Activated T-helper 2 cell treated with anti-CD3 and anti-CD28 coated beads, Interferon-gamma antibody, Interleukin-2, Interleukin-4, amounts not matched to agents 10 μg/mL and 5 μg/mL and 100 μg/mL, durations not matched to agents 14 hours and 24 hours and 36 hours (primary cell): ENCODE results near the gene PDE4B. TPM values are rescaled to one million over a fixed set of nuclear protein-coding genes. Genes with fewer than 3 reads are reported as not detected.
A peak's percentile ranks its signal among the peaks of the same experiment; 100 is the strongest.

ENCODE experiments used
- DNase-seq: peaks from one replicate; pipeline ENCODE4 v3.0.0; 2021; ENCODE audit warnings: low spot score
- H3K27ac Mint-ChIP-seq: one replicate; pipeline ENCODE4 v1.8.0; 2021; ENCODE audit warnings: mixed read lengths
- H3K27me3 Mint-ChIP-seq: one replicate; pipeline ENCODE4 v1.8.0; 2021; ENCODE audit warnings: low read depth, mixed read lengths
- H3K36me3 Mint-ChIP-seq: one replicate; pipeline ENCODE4 v1.8.0; 2021; ENCODE audit warnings: low read depth, mixed read lengths
- H3K4me1 Mint-ChIP-seq: one replicate; pipeline ENCODE4 v1.8.0; 2021; ENCODE audit warnings: low read depth, mixed read lengths
- H3K4me3 Mint-ChIP-seq: one replicate; pipeline ENCODE4 v1.8.0; 2021; ENCODE audit warnings: low read depth, mild to moderate bottlenecking, moderate library complexity, mixed read lengths
- H3K9me3 Mint-ChIP-seq: one replicate; pipeline ENCODE4 v1.8.0; 2021; ENCODE audit warnings: mixed read lengths
- intact Hi-C: fragments of 100-400 bp; cut with micrococcal nuclease; formaldehyde crosslinking; loops from one replicate; pipeline ENCODE4 v1.15.1; 2023
- total RNA-seq: library from RNA; stranded (reverse); gene quantifications from 2 replicates; pipeline ENCODE4 v1.2.3, GENCODE V29; 2022

PDE4B gene
- total RNA-seq, 1 donor from 2014 or later, result 14.0 TPM

DNA sequence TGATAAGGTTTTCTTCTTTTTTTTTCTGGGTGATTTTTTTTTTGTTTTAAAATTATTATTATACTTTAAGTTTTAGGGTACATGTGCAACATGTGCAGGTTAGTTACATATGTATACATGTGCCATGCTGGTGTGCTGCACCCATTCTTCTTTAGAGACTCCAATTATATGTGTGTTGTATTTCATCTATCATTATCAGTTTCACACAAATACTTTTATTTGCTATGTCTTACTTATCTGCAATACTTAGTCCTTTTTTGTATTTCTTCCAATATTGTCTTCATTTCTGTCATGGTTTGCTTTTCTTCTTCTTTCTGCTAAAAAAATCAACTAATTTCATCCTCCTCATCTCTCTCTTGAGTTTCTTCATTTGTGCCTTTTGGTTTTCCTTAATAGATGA, 3.9 kb upstream of the PDE4B start:
- H3K9me3 Mint-ChIP-seq, result peaks cover 13% of the 10 kb centered on the region
- no peak overlapping the region for H3K27ac Mint-ChIP-seq
- DNase-seq, result no peak
- intact Hi-C loops, result no loop called here
- H3K4me1 Mint-ChIP-seq, result no peaks in the 10 kb centered on the region
- no peak overlapping the region for H3K4me3 Mint-ChIP-seq
- H3K36me3 Mint-ChIP-seq, result no peaks in the 10 kb centered on the region
- peaks cover 43% of the 10 kb centered on the region for H3K27me3 Mint-ChIP-seq

DNA sequence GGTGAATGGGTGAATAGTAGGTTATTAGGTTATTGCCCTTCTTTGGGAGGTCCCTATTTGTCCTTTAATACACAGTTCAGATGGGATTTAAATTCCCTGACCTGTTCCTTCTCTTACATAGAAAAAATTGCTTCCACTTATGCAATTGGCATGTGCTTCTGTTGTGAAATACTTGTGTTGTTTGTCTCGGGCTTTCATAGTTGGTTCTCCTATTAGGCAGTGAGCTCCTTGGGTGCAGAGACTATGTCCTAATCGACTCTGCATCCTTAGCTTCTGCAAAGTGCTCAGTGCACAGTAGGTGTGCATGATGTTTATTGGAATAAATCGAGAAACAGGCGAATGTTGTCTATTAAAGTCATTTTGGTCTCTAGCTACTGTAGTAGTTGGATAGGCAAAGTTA, 1.3 kb upstream of the PDE4B start:
- intact Hi-C loops, result no loop called here

DNA sequence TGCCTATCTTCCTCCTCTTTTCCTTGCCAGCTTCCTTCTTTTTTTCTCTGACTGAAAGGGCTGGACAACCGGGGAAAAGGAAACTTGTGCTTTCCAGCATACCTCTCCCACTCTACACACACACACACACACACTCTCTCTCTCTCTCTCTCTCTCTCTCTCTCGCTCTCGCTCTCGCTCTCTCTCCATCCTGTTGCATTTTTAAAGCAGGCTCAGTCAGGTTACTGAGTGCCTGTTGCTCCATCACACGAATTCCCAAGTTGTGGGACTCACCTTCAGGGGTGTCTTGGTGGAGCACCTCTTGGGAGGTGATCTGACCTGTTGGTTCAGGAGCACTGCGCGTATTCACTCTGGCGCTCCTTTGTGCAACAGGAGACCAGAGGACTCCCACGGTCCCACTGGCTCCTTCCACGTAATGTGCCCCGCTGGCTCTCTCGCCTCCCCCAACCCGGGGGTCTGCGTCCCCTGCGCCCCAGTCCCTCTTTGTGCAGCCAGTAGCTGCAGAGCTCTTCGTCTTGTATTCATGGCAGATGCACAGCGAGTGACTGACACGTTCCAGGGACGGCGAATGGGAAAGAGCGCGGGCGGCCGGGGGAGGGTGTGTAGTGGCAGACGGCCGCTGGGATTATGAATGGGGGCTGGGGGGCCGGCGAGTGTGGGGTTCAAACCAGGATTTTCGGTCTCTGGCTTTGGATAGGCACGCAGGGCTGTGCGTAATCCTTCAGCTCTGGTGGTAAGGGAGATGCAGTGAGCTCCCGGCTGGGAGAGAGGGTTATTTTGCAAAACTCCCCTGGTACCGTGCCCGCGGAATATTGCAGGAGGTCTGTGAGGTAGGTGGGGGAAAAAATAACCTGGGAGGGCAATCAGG, 660 bp upstream of the PDE4B start:
- peaks cover 53% of the 10 kb centered on the region for H3K27me3 Mint-ChIP-seq
- H3K4me1 Mint-ChIP-seq, result peaks cover 2% of the 10 kb centered on the region
- peaks cover 13% of the 10 kb centered on the region for H3K9me3 Mint-ChIP-seq
- H3K4me3 Mint-ChIP-seq, result no peak overlapping the region
- intact Hi-C loops, result no loop called here
- H3K27ac Mint-ChIP-seq, result no peak overlapping the region
- no peak for DNase-seq
- no peaks in the 10 kb centered on the region for H3K36me3 Mint-ChIP-seq

More for the DNA sequence above, 1.3 kb upstream of the PDE4B start:
- Mint-ChIP-seq H3K9me3 (peaks cover 13% of the 10 kb centered on the region), H3K4me1 (peaks cover 2% of the 10 kb centered on the region), H3K4me3 (no peak overlapping the region), H3K27me3 (peaks cover 53% of the 10 kb centered on the region), H3K36me3 (no peaks in the 10 kb centered on the region), H3K27ac (no peak overlapping the region)
- no peak for DNase-seq

DNA sequence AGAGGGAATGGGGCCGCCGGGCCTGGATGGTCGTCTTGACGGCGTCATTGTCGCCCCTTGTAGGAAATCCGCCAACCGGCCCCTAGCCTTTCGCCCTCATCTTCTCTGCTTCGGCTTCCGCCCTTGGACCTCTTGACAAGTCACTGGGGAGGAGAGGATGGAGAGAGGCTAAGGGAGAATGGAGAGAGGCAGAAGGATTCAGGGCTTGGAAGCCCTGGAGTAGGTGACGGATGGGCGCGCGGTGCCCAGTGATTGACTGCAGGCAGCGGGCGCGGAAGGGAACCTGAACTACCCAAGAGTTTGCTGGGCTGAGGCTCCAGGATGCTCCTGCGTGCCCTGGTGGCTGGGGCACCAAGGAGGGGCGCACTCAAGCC, 651 bp downstream of the PDE4B start:
- intact Hi-C loops, result no loop called here
- no peak overlapping the region for H3K27ac Mint-ChIP-seq
- peaks cover 9% of the 10 kb centered on the region for H3K9me3 Mint-ChIP-seq
- H3K4me3 Mint-ChIP-seq, result peak overlapping the region; percentile 41
- H3K4me1 Mint-ChIP-seq, result peaks cover 2% of the 10 kb centered on the region
- peaks cover 55% of the 10 kb centered on the region for H3K27me3 Mint-ChIP-seq
- no peak for DNase-seq
- H3K36me3 Mint-ChIP-seq, result no peaks in the 10 kb centered on the region

DNA sequence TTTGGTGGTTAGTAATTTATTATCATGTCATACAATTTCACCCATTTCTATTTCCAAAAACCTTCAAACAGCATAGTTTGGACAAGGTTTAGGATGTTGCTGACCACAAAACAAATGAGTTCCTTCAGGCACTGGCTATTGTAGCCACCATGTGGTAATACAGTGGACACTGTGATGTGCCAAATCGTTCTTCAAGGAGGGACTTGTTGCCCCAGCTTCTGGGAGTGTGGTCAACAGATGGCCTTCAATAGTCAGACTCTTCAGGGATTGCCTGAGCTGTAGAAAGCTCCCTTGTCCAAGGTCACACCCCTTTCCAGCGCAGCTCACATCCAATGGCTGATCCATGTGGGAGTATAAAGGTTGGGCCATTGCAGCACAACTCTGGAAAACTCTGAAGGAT, 2.6 kb downstream of the PDE4B start:
- H3K27ac Mint-ChIP-seq, result no peak overlapping the region
- no peak overlapping the region for H3K4me3 Mint-ChIP-seq
- peaks cover 1% of the 10 kb centered on the region for H3K9me3 Mint-ChIP-seq
- no peaks in the 10 kb centered on the region for H3K36me3 Mint-ChIP-seq
- intact Hi-C loops, result no loop called here
- peaks cover 57% of the 10 kb centered on the region for H3K27me3 Mint-ChIP-seq
- no peak for DNase-seq
- peaks cover 2% of the 10 kb centered on the region for H3K4me1 Mint-ChIP-seq

DNA sequence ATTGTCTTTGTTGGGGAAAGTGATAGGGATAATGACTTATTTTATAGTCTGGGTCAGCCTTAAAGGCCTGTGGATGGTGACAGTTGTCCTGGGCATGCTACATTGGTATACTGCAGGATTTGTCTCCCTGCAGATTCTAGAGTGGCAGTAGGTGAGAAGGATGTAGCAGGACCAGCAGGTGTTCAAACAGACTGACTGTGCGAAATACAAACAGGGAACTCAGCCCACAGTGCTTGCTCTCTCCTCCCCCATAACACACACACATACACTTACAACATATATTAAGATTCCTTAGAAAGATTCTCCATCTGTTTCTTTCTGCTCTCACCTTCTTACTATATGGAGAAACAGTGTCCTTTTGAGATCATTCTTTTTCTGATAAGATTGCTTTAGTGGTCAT, 6.9 kb downstream of the PDE4B start:
- Mint-ChIP-seq H3K4me3 (no peak overlapping the region), H3K36me3 (no peaks in the 10 kb centered on the region), H3K4me1 (peaks cover 2% of the 10 kb centered on the region), H3K9me3 (no peaks in the 10 kb centered on the region), H3K27ac (no peak overlapping the region), H3K27me3 (peaks cover 44% of the 10 kb centered on the region)
- intact Hi-C loops, result no loop called here
- DNase-seq, result no peak

DNA sequence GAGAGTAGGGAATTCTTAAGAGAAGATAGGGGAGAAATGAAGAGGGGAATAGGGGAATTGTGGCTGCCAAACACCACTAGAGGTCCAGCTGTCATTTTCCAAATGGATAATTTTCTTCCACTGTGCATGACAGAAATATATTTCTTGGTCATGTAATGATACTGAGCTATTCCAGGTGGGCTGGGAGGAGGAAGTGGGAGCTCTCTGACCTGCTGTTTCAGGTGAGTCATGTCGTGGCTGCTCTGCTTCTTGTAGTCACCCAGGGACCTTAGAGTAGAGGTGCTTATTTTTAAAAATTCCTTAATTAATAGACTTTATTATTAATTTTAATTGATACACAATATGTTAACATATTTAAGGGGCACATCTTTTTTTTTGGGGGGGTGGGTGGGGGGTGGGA, 11.9 kb downstream of the PDE4B start:
- intact Hi-C loops, result no loop called here
- peaks cover 3% of the 10 kb centered on the region for H3K9me3 Mint-ChIP-seq

DNA sequence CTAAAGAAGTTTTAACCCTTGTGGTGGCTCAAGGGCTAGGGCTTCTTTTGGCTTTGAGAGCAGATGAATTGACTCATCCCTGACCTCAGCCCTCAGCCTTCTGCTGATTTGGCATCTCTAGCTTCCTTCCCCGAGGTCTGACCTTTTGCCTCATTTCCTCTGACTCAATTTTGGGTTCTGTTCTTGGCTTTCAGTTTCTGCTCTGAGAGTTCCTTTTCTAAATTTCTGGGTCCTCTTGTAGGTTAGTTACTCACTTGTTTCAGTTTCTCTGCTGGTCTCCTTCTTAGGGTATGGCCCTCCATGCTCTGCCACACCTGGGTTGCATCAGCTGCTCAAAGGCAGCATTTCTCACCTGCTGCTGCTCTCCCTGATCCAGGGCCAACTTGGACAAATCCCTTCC, 19.4 kb downstream of the PDE4B start:
- intact Hi-C loops, result loop anchor here (1.0 to 10.0 kb wide), 11 partner anchors 18 to 1360 kb away; no protein-coding TSS in a partner anchor
- Mint-ChIP-seq H3K4me1 (peaks cover 35% of the 10 kb centered on the region), H3K4me3 (no peak overlapping the region), H3K36me3 (peaks cover 10% of the 10 kb centered on the region), H3K9me3 (peaks cover 14% of the 10 kb centered on the region), H3K27ac (peak overlapping the region; percentile 38), H3K27me3 (peaks cover 20% of the 10 kb centered on the region)
- peak; percentile 72 for DNase-seq

More for the DNA sequence above, 11.9 kb downstream of the PDE4B start:
- Mint-ChIP-seq H3K4me1 (peaks cover 6% of the 10 kb centered on the region), H3K36me3 (no peaks in the 10 kb centered on the region), H3K27ac (no peak overlapping the region), H3K4me3 (no peak overlapping the region), H3K27me3 (peaks cover 51% of the 10 kb centered on the region)
- DNase-seq, result no peak

DNA sequence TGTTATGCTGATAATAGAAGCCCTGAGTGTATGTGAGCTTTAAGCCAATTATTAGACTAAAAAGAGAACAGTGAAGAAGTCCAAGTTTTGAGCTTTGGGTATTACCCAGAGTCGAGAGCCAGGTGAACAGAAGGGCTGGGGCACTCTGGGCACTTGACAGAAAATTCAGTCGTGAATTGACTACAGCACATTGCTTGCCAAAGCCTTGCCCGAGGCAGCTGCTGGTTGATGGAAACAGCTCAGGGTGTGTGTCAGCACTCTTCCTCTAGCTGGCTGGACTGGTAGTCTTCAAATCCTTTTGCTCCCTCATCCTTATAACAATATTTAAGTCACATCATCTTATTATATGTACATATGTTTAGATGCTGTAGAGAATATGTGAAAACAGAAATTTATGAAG, 21.3 kb downstream of the PDE4B start:
- Mint-ChIP-seq H3K9me3 (peaks cover 11% of the 10 kb centered on the region), H3K4me1 (peaks cover 30% of the 10 kb centered on the region), H3K27ac (no peak overlapping the region), H3K36me3 (peaks cover 10% of the 10 kb centered on the region), H3K4me3 (no peak overlapping the region), H3K27me3 (peaks cover 16% of the 10 kb centered on the region)
- no peak for DNase-seq
- intact Hi-C loops, result loop anchor here (2.0 to 10.0 kb wide), 8 partner anchors 138 to 1358 kb away; no protein-coding TSS in a partner anchor

DNA sequence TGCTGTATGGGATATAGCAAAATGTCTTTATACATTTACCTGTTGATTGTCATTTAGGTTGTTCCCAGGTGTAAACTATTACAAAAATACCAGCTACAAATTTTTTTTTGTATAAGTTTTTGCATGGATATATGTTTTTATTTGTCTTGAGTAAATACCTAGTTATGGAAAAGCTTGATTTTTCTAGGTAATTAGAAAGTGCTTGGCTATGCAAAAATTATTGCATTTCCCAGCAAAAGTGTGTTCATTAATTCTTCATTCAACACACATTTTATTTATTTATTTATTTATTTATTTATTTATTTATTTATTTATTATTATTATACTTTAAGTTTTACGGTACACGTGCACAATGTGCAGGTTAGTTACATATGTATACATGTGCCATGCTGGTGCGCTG, 22.1 kb downstream of the PDE4B start:
- peaks cover 10% of the 10 kb centered on the region for H3K36me3 Mint-ChIP-seq
- H3K9me3 Mint-ChIP-seq, result peaks cover 11% of the 10 kb centered on the region
- peaks cover 27% of the 10 kb centered on the region for H3K4me1 Mint-ChIP-seq
- no peak overlapping the region for H3K27ac Mint-ChIP-seq
- DNase-seq, result no peak
- intact Hi-C loops, result loop anchor here (5.0 to 10.0 kb wide), 6 partner anchors 138 to 1358 kb away; no protein-coding TSS in a partner anchor
- H3K4me3 Mint-ChIP-seq, result no peak overlapping the region
- peaks cover 18% of the 10 kb centered on the region for H3K27me3 Mint-ChIP-seq

DNA sequence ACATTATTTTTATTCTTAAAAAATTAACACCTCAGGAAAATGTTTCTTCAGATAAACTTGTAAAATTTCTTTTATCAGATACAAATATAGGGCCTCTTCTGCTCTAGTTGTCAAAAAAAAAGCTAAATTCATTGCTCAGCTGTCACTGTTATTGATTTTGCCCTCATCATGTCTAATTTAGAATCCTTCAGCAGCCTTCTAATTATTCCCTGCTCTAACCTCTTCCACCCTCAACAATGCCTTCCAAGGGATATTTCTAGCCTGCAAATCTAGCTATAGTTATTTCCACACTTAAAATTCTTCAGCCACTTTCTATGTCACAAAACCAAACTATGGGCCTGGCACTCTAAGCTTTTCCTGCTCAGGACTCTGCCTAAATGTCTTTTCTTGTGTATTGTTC, 25.2 kb downstream of the PDE4B start:
- no peak overlapping the region for H3K4me3 Mint-ChIP-seq
- H3K9me3 Mint-ChIP-seq, result peaks cover 5% of the 10 kb centered on the region
- no peak overlapping the region for H3K27ac Mint-ChIP-seq
- DNase-seq, result no peak
- intact Hi-C loops, result loop anchor here (10.0 kb wide), 2 partner anchors 583 to 753 kb away; no protein-coding TSS in a partner anchor
- peaks cover 8% of the 10 kb centered on the region for H3K36me3 Mint-ChIP-seq
- peaks cover 10% of the 10 kb centered on the region for H3K4me1 Mint-ChIP-seq
- H3K27me3 Mint-ChIP-seq, result peaks cover 31% of the 10 kb centered on the region

DNA sequence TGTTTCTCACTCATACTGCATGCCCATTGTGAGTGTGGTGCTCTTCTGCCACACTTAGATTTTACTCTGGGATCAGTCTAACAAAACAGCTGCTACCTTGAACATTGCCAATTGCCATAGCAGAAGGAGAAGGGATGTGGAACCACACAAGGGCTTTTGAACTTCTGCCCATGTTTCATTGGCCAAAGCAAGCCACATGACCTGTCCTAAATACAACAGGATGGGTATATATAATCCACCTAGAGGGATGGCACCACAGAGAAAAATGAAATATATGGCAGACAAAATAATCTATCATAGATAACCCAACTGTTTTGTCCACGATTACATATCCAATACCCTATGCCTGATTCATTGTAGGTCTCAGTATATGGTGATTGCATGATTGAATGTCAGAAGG, 26.3 kb downstream of the PDE4B start:
- H3K9me3 Mint-ChIP-seq, result no peaks in the 10 kb centered on the region
- no peaks in the 10 kb centered on the region for H3K4me1 Mint-ChIP-seq
- H3K4me3 Mint-ChIP-seq, result no peak overlapping the region
- DNase-seq, result no peak
- intact Hi-C loops, result loop anchor here (10.0 kb wide), 2 partner anchors 584 to 754 kb away; no protein-coding TSS in a partner anchor
- no peak overlapping the region for H3K27ac Mint-ChIP-seq
- no peaks in the 10 kb centered on the region for H3K36me3 Mint-ChIP-seq
- H3K27me3 Mint-ChIP-seq, result peaks cover 37% of the 10 kb centered on the region

DNA sequence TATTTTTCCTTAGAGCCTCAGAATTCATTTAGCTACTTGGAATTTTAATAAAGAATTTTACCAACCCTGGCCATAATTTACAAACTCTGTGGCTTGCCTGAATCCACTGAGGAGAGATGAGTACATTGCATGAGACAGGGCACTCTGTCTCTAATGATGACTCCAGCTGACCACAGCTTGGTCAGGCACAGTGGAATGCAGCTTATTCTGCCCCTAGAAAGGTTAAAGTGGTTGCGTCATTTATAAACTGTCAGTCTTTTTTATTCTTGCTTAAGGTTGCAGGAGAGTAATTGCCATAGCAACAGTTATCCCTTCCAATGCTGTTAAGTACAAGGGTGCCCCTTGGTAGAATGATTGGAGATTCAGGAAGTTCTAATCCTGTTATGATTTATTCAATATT, 28.3 kb downstream of the PDE4B start:
- no peak overlapping the region for H3K4me3 Mint-ChIP-seq
- H3K27me3 Mint-ChIP-seq, result peaks cover 45% of the 10 kb centered on the region
- H3K27ac Mint-ChIP-seq, result no peak overlapping the region
- intact Hi-C loops, result no loop called here
- no peaks in the 10 kb centered on the region for H3K9me3 Mint-ChIP-seq
- H3K36me3 Mint-ChIP-seq, result no peaks in the 10 kb centered on the region
- no peaks in the 10 kb centered on the region for H3K4me1 Mint-ChIP-seq
- DNase-seq, result no peak
